Activated CD4-positive, alpha-beta T cell treated with anti-CD3 and anti-CD28 coated beads, Interleukin-2, Interleukin-6, amounts not matched to agents 100 ng/mL and 50 ng/mL, durations not matched to agents 16 hours and 8 hours (primary cell): ENCODE measurements around the gene DNM2.
"Not testable (repeated sequence)": the region's sequence is repeated elsewhere in the genome, so short reads cannot be mapped to it uniquely, and the experiment has no call there.

Source experiments
- DNase-seq: peaks from one replicate; pipeline ENCODE4 v3.0.0-alpha.2; 2020

The DNM2 gene

GRCh38 chr19:10872546-10873107 lies 154.7 kb downstream of the DNM2 start:
- DNase-seq = no peak

GRCh38 chr19:10874024-10874423 lies 156.1 kb downstream of the DNM2 start:
- DNase-seq = no peak

- DNase-seq = peak; percentile 64
Measured at GRCh38 chr19:10876459-10877240, 158.8 kb downstream of the DNM2 start.

GRCh38 chr19:10877608-10878007 lies 159.7 kb downstream of the DNM2 start:
- DNase-seq = not testable (repeated sequence)

- peak; percentile 22 for DNase-seq
Measured at GRCh38 chr19:10878253-10878652, 160.4 kb downstream of the DNM2 start.
